A673 (cell line): ENCODE data around the gene LMBRD1. TPM values are rescaled to one million over a fixed set of nuclear protein-coding genes. Genes with fewer than 3 reads are reported as not detected.

Experiments
- Bru-seq: library from RNA; stranded (reverse); fragments of 400-500 nt; gene quantifications from one replicate; lab custom pipeline; 2021; lab: Mats Ljungman, UMichigan
- BruChase-seq, 2 experiments: library from RNA; stranded (reverse); fragments of 400-500 nt; gene quantifications; one replicate each; lab custom pipeline; 2021; lab: Mats Ljungman, UMichigan
- BruUV-seq: library from RNA; stranded (reverse); fragments of 400-500 nt; replicated peaks from 2 replicates; lab custom pipeline; 2021; lab: Mats Ljungman, UMichigan
- CTCF ChIA-PET: fragments of 300-600 bp; sonication (Branson Sonifier 250); formaldehyde crosslinking; loops from one replicate; lab custom pipeline; 2022; ENCODE audit warnings: antibody characterized with exemption; lab: Charles Lee
- POLR2A ChIA-PET: fragments of 300-600 bp; sonication (Branson Sonifier 250); formaldehyde crosslinking; loops from one replicate; lab custom pipeline; 2022; ENCODE audit warnings: antibody characterized with exemption; ENCODE audit not compliant: low non-redundant PET; lab: Charles Lee
- DNase-seq: peaks from one replicate; pipeline ENCODE4 v3.0.0-alpha.2; 2015; ENCODE audit warnings: low spot score
- H3K27ac ChIP-seq: fragments of 200-600 bp; sonication (generic); 2 replicates; pipeline ENCODE4 v1.5.1; 2016; ENCODE audit warnings: mixed run types, low read depth, mild to moderate bottlenecking, mixed read lengths, antibody characterized with exemption, low read length; ENCODE audit not compliant: poor library complexity, severe bottlenecking
- H3K27me3 ChIP-seq: fragments of 200-600 bp; sonication (generic); replicated peaks from 2 replicates; pipeline ENCODE4 v1.6.1; 2017; ENCODE audit warnings: mixed run types, low read depth, mild to moderate bottlenecking, mixed read lengths, antibody characterized with exemption, low read length; ENCODE audit not compliant: insufficient read depth, poor library complexity
- H3K36me3 ChIP-seq: fragments of 200-600 bp; sonication (generic); 2 replicates; pipeline ENCODE4 v1.6.1; 2016; ENCODE audit warnings: mixed run types, mild to moderate bottlenecking, mixed read lengths, antibody characterized with exemption, low read length; ENCODE audit not compliant: insufficient read depth, poor library complexity, severe bottlenecking
- H3K4me1 ChIP-seq: fragments of 200-600 bp; sonication (generic); 2 replicates; pipeline ENCODE4 v1.6.1; 2017; ENCODE audit warnings: mixed run types, mild to moderate bottlenecking, mixed read lengths, antibody characterized with exemption, low read length; ENCODE audit not compliant: insufficient read depth, poor library complexity, severe bottlenecking
- H3K4me3 ChIP-seq: fragments of 200-600 bp; sonication (generic); 2 replicates; pipeline ENCODE4 v1.5.1; 2016; ENCODE audit warnings: low read depth, mixed run types, mild to moderate bottlenecking, mixed read lengths, low read length; ENCODE audit not compliant: poor library complexity, severe bottlenecking
- H3K9me3 ChIP-seq: fragments of 200-600 bp; sonication (generic); 2 replicates; pipeline ENCODE4 v1.6.1; 2016; ENCODE audit warnings: mixed run types, low read depth, mild to moderate bottlenecking, mixed read lengths, antibody characterized with exemption, low read length; ENCODE audit not compliant: poor library complexity, severe bottlenecking
- EZH2 ChIP-seq: fragments of 200-600 bp; sonication (generic); IDR thresholded peaks from 2 replicates; pipeline ENCODE4 v1.6.1; 2017; ENCODE audit warnings: borderline replicate concordance, low read depth, mild to moderate bottlenecking, mixed read lengths, antibody characterized with exemption, low read length; ENCODE audit not compliant: poor library complexity, severe bottlenecking
- intact Hi-C: fragments of 100-400 bp; cut with micrococcal nuclease; formaldehyde crosslinking; loops from one replicate; pipeline ENCODE4 v1.10.0; 2022; ENCODE audit not compliant: unreplicated experiment
- long read RNA-seq: library from polyadenylated mRNA; stranded (forward); transcript quantifications from one replicate; pipeline ENCODE4 v2.0.0, GENCODE V29; 2022
- total RNA-seq: library from RNA; stranded (reverse); gene quantifications from 2 replicates; pipeline ENCODE4 v1.2.3, GENCODE V29; 2021
- TF ChIP-seq, protein P1 (sequence below): fragments of 300-800, 200-600 bp; sonication (generic); conservative IDR thresholded peaks from 2 replicates; pipeline ENCODE4 v1.5.1; 2017; ENCODE audit warnings: low read depth, mild to moderate bottlenecking, antibody characterized with exemption, low read length, moderate library complexity, mixed read lengths

The LMBRD1 gene
- total RNA-seq = 19.8 and 21.1 TPM in 2 replicates
- Bru-seq, nascent RNA = percentile 67 among the genes with signal in this experiment
- percentile 53 among the genes with signal in this experiment for BruChase-seq, experiment 1, labeled RNA remaining after a 2-hour chase
- percentile 50 among the genes with signal in this experiment for BruChase-seq, experiment 2, labeled RNA remaining after a 6-hour chase
- long read RNA-seq, transcript LMBRD1-202 (16 exons, 2,264 nt) = major isoform, 29 of 36 reads
- long read RNA-seq, partial matches to known transcripts = 0 of 36 reads
- long read RNA-seq, other reads (novel, unspliced or antisense) = 5 of 36 reads

DNA sequence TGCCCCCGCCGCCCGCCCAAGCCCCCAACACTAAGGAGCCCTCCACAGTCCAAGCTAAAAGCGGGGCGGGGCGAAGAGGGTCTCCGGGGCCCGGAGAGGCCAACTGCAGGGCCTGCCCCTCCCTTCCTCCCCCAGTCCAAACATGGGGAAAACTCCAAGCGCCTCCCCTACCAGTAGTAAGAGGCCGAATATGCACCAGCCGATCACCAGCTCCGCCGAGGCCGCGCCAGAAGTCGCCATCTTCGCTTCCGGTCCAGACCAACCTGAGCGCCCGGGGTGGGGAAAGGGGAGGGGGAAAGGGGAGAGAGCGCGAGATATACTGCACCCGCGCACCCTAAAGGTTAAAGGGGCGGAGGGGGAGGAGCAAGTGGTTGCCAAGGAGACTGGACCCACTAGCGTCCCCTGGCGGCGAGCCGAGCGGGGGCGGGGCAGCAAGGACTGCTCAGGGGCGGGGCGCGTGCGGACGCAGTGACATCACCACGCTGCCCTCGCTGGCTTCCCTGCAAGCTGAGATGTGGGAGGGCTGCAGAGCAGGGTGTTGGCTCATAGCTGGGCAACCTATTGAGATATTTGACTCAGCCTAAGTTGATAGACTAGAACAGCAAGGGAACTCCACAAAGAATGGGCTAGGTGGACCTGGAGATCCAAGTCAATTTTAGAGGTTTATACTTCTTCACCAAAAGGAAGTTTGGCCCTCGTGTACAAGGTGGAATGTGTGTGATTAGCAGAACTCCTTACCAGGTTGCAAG, at the start of gene LMBRD1:
LMBRD1 (minus strand) TSS at position 369 of the 749 bp plus-strand sequence; CDS start at position 240, 129 bp downstream.
- POLR2A ChIA-PET = no interaction called here

DNA sequence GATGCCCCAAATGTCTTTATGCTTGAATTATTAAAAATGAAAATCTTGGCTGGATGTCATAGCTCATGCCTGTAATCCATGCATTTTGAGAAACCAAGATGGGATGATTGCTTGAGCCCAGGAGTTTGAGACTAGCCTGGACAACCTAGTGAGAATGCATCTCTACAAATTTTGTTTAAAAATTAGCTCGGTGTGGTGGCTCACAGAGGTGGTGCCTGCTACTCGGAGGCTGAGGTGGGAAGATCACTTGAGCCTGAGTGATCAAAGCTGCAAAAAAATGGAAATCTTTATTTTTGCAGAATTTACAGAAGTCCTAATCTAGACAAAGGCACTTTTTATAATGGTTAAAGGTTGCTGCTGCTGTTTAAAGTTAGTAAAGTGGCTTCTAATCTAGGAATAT, 49.5 kb upstream of the LMBRD1 start:
- no peaks in the 10 kb centered on the region for H3K27me3 ChIP-seq
- ChIA-PET POLR2A (no interaction called here), CTCF (no interaction called here)
- H3K4me1 ChIP-seq = no peaks in the 10 kb centered on the region
- no peak overlapping the region for H3K4me3 ChIP-seq
- H3K9me3 ChIP-seq = no peaks in the 10 kb centered on the region
- TF ChIP-seq EZH2 = no peak
- TF ChIP-seq, protein P1, sequence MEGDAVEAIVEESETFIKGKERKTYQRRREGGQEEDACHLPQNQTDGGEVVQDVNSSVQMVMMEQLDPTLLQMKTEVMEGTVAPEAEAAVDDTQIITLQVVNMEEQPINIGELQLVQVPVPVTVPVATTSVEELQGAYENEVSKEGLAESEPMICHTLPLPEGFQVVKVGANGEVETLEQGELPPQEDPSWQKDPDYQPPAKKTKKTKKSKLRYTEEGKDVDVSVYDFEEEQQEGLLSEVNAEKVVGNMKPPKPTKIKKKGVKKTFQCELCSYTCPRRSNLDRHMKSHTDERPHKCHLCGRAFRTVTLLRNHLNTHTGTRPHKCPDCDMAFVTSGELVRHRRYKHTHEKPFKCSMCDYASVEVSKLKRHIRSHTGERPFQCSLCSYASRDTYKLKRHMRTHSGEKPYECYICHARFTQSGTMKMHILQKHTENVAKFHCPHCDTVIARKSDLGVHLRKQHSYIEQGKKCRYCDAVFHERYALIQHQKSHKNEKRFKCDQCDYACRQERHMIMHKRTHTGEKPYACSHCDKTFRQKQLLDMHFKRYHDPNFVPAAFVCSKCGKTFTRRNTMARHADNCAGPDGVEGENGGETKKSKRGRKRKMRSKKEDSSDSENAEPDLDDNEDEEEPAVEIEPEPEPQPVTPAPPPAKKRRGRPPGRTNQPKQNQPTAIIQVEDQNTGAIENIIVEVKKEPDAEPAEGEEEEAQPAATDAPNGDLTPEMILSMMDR = no peak
- BruUV-seq = no TSS peak
- H3K36me3 ChIP-seq = no peaks in the 10 kb centered on the region
- intact Hi-C loops = no loop called here
- no peak overlapping the region for H3K27ac ChIP-seq
- no peak for DNase-seq

More for the DNA sequence above, at the start of gene LMBRD1:
- peaks cover 7% of the 10 kb centered on the region for H3K4me1 ChIP-seq
- BruUV-seq = no TSS peak
- no peak for TF ChIP-seq EZH2
- TF ChIP-seq, protein P1 = peak; percentile 95
- CTCF ChIA-PET = interaction anchor here (0.5 to 1.2 kb wide), 8 partner anchors 16 to 1161 kb away, joined by 3 to 12 read pairs (median 4); partner anchors contain the start of gene ADGRB3
- intact Hi-C loops = no loop called here
- H3K36me3 ChIP-seq = no peaks in the 10 kb centered on the region
- no peaks in the 10 kb centered on the region for H3K27me3 ChIP-seq
- H3K9me3 ChIP-seq = no peaks in the 10 kb centered on the region
- peak within 1 kb of the TSS; percentile 92 for H3K4me3 ChIP-seq
- peak within 1 kb of the TSS; percentile 82 for H3K27ac ChIP-seq
- DNase-seq = peak; percentile 95

DNA sequence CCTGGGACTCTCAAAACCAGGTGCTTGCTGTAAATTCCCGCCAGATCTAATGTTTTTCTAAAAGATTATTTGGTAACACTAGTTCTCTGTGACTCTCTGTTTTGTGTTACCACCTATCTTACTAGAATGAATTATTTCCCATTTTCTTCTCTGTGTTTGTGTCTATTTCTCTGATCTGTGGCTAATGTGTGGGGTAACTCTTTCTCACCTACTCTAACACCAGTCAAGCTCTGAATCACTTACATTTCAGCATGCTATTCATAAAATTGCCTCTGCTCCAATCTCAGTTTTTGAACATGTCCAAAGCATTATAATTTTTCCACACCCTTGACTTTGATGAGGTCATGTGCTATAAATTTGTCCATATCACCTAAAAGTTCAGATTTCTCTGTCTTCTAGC, 46.4 kb upstream of the LMBRD1 start:
- BruUV-seq = no TSS peak
- intact Hi-C loops = no loop called here
- H3K27me3 ChIP-seq = no peaks in the 10 kb centered on the region
- ChIA-PET POLR2A (no interaction called here), CTCF (no interaction called here)
- no peak for DNase-seq
- no peak overlapping the region for H3K4me3 ChIP-seq
- H3K36me3 ChIP-seq = no peaks in the 10 kb centered on the region
- no peaks in the 10 kb centered on the region for H3K4me1 ChIP-seq
- TF ChIP-seq EZH2 = no peak
- TF ChIP-seq, protein P1 = no peak
- no peak overlapping the region for H3K27ac ChIP-seq
- H3K9me3 ChIP-seq = no peaks in the 10 kb centered on the region
